HG03469 (cell line): ENCODE measurements around the gene SLC16A2.
"Not testable (repeated sequence)": the region's sequence is repeated elsewhere in the genome, so short reads cannot be mapped to it uniquely, and the experiment has no call there.

Experiments
- ATAC-seq: cut with Tn5 transposase; IDR thresholded peaks from one replicate; pipeline ENCODE4 v1.9.1; 2021; ENCODE audit warnings: mild to moderate bottlenecking, moderate library complexity, moderate number of reproducible peaks; ENCODE audit not compliant: unreplicated experiment

Gene SLC16A2

DNA sequence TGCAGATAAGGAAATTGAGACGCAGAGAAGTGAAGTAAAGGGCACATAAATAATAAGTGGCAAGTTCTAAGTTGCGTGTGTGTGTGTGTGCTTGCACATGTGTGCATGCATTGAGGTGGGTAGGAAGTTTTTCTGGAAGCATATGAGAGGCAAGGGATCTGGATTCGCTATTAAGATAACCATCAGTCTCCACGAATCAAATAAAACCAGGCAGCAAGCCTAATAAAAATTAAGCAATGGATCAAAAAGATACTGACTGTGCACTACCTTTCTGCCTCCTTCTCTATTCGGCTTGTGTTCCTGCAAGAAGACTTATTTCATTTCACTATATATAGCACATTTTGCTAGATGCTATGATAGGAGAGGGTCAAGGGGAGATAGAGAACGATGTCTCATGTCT is 23.8 kb downstream of the SLC16A2 start:
- ATAC-seq = no peak

DNA sequence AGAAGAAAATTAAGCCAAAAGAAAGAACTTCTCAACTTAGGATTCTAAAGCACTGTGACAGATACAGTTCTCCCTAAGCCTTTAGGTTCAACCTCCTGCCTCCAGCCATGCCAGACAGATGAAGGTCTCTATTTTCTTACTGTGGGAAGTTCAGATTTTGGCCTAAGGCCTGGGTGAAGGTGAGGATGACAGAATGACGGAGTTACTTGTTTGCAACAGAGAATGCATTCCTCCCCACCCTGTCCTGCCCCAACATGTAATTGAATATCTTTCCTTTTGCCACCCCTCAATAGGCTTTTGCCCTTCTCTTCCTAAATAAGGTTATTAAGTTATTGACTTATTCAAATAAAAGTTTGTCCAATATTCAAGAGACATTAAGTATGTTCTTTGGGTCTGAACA is 25.6 kb downstream of the SLC16A2 start:
- no peak for ATAC-seq

DNA sequence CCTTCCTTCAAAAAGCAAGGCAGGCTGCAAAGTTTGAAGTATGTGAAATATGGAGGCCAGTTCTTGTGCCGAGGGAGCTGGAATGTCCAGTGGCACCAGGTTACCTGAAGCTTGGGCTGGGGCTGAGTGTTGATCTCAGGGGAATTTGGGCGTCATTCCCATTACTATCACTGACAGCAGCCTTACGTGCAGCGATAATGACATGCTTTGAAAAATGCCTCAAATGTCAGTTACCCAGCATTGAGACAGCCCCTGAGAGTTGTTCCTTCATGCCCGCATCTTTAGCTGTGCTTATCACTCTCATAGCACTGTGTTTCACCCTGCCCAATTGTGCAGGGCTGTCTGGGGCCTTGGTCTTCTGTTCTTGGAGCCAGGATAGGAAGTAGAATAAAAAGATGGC is 27.4 kb downstream of the SLC16A2 start:
- no peak for ATAC-seq

DNA sequence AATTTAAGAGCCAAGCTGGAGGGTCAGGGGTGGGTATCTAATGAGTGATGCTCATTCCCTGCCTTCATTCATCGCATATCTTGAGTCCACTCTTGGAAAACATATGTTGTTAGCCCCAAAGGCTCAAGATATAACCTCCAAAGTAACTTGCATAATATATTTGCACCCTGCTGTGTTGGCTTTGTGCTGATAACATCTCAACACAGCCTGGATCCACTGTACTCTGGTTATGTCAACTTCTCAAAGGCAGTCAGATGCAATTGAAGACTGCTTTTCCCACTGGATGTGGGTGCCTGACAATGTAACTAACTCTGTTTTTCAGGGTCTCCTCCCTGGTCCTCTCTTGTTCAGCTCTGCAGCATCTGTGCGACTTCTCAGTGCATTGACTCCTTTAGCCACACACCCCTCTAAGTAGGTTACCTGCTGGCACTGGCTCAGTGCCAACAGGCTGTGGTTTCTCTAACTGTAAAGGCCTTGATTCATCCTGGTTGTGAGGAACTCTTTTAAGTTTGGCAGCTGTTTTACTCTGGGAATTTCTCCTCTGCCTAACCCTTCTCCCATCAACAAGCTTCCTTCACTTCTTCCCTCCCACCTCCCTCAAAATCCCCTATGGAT is 28.1 kb downstream of the SLC16A2 start:
- no peak for ATAC-seq

DNA sequence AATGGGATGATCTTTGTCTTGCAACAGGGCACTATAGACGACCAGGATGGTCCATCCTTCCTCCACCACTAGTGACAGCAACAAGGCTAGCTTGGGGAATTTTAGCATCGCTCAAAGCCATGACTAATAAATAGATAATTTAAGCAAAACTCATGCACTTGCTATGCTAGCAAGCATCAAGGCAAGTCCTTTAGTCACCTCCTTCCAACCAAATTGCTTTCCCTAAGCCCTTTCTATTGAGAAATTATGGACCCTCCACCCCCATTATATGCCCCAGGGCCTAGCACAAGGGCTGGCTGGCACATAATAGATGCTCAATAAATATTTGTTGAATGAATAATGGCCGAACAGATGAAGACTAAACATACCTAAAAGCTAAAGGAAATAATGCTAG is 28.6 kb downstream of the SLC16A2 start:
- ATAC-seq = no peak

DNA sequence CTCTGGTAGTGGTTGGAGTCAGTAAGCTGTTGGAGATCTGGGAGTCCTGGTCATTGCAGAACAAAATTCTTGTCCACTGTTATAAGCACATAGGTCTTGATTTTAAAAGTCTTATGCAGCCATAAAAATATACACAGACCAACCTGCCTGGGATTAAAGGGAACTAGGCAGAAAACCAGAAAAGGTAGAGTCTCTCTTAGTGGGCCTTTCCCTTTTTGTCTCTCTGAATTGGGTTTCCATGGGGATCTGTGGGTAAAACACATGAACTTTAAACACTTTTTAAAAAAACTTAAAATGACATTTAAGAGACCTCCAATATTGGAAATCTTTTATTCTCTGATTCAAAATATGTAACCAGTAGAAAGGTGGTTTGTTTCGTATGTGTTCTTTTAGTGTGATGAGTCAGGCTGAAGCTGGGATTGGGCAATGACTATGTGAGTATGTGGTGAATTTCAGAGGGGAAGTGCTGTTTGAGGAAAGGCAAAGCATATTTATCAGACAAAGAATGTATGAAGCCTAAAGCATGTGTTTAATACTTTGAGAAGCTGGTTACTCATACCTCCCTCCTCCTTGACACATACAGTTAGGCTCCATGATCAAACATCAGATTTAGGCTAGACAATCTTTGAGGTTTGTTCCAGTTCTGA is 29.6 kb downstream of the SLC16A2 start:
- no peak for ATAC-seq

DNA sequence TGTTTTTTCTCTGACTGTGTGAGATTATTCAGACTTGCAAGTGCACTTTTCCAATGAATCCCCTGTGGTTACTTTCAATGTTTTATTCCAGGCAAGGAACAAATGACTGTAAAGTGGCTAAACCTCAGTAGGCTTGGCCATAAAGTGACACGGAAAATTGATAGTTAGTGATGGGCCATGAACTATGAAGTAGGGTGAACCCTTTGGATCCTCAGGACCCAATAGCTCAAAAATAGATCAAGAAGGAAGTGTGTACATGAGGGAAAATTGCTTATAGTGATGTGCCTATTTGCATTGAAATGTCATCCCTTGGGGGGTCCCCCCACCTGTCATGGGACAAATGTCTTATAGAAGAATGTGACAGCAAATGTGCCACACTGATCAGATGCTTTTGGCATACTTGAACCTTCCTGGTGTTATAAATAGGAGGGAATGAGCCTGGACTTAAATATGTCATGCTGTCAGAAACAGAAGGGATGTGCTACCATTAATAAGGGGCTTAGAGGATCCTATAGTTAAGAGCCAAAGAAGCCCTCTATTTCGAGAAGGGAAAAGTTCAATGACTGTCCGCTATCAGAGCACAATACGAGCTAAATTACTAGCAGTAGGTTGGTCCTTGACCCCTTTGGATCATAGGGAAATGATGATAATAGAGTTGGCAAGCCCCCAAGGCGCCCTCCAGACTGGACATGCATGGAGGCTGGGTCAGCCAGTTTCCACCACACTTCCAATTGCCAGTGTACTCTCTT is 30.3 kb downstream of the SLC16A2 start:
- no peak for ATAC-seq

DNA sequence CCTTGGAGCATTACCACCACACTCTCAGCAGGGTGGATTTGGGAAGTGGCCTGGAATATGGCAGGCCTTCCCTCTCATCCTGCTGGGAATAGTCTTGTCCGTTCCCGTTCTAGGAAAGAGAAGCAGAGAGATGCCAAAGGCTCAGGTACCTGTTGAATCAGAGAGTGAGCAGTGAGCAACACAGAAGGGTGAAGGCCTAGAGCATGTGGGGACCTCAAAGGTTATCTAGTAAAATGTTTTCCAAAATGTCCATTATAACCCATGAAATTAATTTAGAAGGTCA is 30.8 kb downstream of the SLC16A2 start:
- no peak for ATAC-seq

DNA sequence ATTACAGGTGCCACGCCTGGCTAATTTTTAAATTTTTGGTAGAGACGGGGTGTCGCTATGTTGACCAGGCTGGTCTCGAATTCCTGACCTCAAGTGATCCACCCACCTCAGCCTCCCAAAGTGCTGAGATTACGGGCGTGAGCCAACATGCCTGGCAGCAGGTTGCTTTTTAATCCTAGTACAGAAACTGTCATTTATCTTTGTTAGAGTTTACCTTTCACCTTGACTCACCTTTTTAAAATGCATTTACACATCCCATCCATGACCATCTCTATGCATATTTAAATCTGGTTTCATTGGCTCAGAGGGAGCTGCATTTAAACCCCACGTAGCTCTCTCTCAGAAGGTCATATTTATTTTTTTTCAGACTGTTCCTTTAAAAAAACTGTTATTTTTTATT is 31.9 kb downstream of the SLC16A2 start:
- no peak for ATAC-seq

DNA sequence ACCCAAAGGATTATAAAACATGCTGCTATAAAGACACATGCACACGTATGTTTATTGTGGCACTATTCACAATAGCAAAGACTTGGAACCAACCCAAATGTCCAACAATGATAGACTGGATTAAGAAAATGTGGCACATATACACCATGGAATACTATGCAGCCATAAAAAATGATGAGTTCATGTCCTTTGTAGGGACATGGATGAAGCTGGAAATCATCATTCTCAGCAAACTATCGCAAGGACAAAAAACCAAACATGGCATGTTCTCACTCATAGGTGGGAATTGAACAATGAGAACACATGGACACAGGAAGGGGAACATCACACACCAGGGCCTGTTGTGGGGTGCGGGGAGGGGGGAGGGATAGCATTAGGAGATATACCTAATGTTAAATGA is 32.9 kb downstream of the SLC16A2 start:
- not testable (repeated sequence) for ATAC-seq

DNA sequence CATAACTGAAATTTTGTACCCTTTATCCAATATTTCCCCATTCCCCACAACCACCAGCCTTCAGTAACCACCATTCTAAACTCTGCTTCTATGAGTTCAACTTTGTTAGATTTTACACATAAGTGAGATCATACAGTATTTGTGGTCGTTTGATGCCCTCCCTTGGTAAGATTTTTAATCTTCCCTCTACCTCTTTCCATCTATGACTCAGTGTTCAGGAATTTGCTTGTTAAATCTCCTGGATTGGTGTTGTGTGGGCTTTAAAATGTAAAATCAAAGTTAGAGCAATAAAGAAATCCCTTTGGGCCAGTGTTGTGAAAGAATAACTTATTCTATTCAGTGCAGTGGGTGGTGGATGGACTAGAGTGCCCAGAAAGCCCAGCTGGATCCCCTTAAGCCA is 37.4 kb downstream of the SLC16A2 start:
- ATAC-seq = no peak

DNA sequence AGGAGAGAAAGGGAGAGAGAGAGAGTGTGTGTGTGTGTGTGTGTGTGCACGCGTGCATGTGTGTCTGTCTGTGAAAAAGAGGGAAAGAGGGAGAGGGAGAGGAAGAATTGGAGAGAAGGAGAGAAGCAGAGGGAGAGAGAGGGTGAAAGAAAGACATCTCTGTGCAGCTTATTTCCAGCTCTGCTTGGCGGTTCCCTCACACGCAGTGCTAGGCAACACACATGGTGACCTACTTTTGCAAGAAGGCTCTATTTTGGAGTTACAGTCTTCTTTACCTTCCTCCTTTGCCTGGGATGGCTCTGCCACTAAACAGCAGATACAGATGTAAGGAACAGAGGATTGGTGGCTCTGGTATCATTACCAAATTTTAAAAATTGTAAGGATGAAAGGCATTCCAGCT is 40.1 kb downstream of the SLC16A2 start:
- no peak for ATAC-seq

DNA sequence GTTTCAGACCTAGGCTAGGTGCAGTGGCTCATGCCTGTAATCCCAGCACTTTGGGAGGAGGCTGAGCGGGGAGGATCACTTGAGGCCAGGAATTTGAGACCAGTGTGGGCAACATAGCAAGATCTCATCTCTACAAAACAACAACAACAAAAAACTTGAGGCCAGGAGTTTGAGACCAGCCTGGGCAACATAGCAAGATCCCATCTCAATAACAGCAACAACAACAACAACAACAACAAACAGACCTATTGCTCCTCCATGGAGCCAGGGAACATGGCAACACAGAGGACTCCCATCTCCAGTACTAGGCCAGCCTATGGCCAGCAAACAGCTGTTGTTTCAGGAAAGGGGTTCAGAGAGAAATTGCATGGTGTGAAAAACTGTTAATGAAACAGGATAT is 43.4 kb downstream of the SLC16A2 start:
- no peak for ATAC-seq

DNA sequence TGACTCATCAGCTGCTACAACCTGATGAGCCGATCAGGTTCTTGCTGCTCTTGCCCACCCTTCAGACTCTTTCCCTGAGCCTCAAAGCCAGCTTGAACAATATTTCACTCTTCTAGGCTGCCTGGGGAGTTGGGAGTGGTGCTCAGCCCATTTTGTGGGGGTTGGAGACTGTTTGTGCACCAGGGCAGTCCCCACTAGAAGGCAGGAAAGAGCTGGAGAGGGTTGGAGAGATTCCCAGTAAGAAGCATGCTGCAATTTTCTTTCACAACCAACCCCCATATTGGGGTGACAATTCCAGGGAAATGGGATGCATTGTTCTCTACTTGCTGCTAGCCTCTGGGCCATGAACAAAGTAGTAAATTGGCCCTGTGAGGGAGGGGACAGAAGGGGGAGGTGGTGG is 44.1 kb downstream of the SLC16A2 start:
- no peak for ATAC-seq

DNA sequence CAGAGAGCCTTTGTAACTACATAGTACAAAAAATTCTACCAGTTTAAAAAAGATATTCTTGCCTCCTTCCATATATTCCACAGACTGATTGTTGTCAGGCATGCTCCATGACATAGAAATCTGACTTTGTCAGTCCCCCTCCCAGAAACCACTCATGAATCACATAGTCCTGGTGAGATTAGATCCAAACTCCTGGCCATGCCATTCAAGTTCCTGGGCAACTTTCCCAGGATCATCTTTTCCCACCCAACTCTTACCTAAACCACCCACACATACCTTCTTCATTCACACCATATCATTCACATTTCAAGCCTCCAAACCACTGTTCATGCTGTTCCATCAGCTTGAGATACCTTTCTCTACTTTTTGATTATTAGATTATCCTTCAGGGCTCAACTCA is 46.4 kb downstream of the SLC16A2 start:
- no peak for ATAC-seq

DNA sequence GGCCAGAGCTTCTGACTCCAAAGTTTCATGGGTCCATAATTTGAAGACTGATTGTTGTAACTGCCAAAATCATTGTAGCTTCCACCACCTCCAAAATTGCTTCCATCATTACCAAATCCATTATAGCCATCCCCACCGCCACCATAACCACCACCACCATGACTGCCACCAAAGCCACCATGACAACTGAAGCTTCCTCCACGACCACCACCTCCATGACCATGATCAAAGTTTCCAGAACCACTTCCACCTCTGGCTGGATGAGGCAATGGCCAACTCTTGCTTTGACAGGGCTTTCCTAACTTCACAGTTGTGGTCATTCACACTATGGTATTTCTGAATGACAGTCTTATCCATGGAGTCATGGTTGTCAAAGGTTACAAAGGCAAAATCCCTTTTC is 51.8 kb downstream of the SLC16A2 start:
- ATAC-seq = not testable (repeated sequence)

DNA sequence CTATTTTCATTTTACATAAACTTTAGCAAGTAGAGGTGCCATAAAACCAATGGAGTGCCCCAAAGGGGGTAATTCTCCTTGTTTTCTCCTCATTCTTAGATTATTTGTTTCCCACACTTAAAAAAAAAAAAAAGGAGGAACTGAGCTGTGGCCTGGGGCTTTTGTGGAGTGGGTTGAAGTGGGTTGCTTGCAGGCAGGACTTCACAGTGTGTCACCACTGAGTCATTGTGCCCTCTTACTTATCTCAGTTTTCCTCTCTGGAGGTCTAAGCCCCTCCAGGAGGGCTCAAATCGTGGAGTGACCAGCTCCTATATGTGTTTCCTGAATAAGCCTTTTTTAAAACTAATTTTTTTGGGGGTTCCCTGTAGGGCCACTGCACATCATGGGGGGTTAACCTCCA is 69.0 kb downstream of the SLC16A2 start:
- no peak for ATAC-seq

DNA sequence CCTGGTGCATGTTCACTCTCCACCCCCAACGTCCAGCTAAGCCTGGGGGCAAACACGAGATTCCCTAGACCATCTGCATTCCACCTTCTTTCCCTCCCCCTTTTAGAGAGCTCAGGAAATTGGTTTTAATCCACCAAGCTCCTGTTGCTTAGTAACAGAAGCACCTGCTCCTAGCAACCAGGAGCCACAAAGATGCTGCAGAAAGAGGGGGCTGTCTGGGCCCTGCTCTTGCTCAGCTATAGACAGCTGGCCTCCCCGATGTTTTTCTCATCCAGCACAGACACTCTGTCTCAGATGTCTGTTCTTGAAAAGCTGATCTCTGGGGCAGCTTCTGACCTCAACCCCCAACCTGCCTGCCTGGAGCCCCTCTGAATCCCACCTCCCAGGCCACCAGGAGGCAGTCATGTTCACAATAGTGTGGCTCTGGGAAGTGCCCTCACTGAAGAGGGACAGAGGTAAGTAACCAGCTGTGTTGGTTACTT is 71.5 kb downstream of the SLC16A2 start:
- no peak for ATAC-seq

DNA sequence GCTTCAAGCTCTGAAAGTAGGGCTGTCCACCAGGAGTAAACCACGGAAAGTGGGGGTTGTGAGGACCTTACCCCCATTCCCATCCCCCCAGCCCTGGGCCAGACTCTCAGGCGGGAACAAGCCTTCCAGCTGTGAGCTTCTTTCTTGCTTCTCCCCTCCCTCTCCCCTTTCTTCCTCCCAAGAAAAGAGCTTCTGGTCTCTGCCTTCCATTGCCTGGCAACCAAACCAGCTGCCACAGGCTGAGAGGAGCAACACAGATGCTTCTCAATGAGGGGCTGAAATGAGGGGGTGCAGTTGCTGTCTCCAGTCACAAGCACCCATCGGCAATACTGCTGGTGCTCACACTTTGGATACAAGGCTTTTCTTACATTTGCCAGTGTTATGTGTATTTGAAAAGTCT is 72.5 kb downstream of the SLC16A2 start:
- ATAC-seq = no peak

DNA sequence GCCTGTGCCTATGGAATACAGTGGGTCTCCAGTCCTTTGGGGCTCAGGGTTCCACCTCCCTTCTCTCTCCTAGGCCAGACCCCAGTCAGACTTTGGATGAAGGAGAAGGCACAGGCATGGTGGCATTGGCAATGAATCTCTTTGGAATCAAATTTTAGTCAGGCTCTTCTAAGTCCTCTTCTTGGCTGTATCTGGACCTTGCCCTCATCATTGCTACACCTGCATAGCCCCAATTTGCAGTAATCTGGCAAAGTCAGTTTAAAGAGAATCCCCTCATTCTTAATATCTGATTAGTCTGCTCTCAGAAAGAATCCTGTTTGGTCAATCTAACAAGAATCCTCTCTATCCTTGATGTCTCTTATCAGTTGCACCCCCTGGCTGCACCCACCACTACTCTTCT is 77.6 kb downstream of the SLC16A2 start:
- ATAC-seq = no peak

DNA sequence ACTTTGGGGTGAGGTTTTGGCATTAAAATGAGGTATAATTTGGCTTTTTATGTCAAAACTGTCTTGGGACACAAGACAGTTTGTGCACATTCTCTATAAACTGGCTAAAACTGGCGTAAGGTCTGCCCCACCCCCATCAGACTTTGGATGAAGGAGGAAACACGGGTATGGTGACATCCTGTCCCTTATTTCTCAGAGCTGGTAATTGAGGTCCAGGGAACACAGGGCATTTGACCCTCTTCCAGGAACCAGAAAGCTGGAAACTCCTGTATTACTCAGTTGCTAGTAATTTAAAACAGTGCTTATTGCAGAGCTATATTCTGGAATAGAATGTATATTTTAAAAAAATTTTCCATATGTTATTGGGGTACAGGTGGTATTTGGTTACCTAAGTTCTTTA is 78.8 kb downstream of the SLC16A2 start:
- no peak for ATAC-seq

DNA sequence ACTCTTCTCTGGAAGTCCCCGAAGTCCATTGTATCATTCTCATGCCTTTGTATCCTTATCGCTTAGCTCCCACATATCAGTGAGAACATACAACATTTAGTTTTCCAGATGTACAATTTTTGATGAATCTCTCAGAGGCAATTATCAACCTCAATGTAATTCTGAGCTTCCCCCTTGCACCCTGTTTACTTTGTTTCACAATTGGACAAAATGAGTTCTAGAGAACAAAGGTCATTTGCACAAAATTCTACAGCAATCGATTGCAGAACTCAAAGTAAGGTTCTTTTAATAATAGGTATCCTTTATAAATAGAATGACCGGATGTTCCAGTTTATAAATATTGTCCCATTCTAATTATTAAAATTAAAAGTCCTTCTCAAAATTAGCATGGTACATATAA is 79.3 kb downstream of the SLC16A2 start:
- no peak for ATAC-seq
